ENCODE results near the gene SOX10.
A peak's percentile ranks its signal among the peaks of the same experiment; 100 is the strongest.

Gene SOX10

DNA sequence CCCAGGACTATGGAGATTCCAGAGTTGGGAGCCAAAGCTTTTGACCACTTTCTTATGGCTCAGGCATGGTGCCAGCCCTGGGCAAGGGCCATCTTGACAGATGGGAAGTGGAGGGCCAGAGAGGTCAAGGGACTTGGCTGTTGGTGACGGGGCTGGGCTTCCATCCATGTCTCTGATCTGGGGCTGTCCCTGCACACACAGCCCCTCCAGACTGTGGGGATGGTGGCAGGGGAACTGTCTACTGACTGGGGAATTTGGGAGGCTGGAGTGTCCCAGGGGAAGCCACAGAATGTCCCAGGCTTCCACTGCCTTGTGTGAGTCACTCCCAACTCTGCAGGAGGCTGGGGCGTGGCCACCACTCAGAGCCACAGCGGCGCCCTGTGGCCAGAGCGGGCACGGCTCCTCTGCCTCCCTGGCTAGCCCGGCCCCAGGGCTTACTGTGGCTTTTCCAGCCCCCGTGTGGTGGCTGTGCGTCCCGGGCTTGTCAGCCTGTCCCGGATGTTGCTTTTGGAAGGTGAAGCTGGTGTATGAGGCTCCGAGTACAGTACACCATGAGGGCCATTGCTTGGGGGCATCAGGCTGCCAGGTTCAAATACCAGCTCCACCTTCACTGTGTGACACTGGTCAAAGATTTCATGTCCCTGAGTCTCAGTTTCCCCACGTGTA lies 50.5 kb downstream of the SOX10 start:
- peak; percentile 98 for DNase-seq (ENCODE audit: extremely low spot score)
- ChIA-PET POLR2A (interaction anchor here (5.0 kb wide), 1 partner anchor 28 kb away, joined by 31 read pairs; the partner anchor contains the start of gene MICALL1), CTCF (interaction anchor here (0.5 to 1.0 kb wide), 7 partner anchors 9 to 47 kb away, joined by 3 to 6 read pairs (median 3); partner anchors contain the start of genes C22orf23 and POLR2F)
- TF ChIP-seq HDGF (IDR thresholded peaks at IDR 0.05; ENCODE audit: borderline replicate concordance) (0 out of 2 replicates have a peak, but pooled peaks have one; percentile 43), SUZ12 (IDR thresholded peaks at IDR 0.05) (no peak)

DNA sequence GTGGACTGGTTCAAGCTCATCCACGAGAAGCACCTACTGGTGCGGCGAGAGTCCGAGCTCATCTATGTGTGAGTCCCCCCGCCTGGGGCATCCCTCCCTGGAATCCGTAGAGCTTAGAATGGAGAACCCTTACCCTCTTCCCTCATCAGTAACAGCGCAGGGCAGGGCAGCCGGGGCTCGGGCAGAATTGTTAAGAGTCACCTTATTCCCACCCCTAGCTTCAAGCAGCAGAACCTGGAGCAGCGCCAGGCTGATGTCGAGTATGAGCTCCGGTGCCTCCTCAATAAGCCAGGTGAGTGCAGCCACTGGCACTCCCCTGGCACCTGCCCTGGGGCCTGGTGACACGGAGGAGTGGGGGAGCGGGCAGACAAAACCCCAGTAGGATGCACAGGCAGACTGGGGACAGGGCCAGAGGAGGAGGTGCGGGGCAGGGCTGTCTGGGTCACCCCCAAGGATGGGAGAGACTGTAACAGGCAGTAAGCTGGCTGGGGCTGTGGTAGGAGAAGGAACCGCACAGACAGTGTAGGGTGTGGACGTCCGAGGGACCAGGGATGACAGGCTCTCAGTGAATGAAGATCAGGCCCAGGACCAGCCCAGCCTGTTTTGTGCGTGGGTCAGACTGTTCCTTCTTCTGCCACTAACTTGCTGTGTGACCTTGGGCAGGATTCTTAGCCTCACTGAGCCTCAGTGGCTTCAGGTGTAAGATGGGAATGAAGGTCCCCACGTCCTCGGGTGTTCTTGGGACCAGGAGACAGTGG lies 51.4 kb downstream of the SOX10 start:
- CTCF ChIA-PET, result interaction anchor here (0.5 to 1.4 kb wide), 4 partner anchors 10 to 140 kb away, joined by 3 to 4 read pairs (median 3); partner anchors contain the start of gene MICALL1
- POLR2A ChIA-PET, result interaction anchor here (1.5 to 5.0 kb wide), 2 partner anchors 20 to 27 kb away, joined by 7 to 31 read pairs; partner anchors contain the start of genes C22orf23, MICALL1 and POLR2F
- TF ChIP-seq FOXM1 (IDR thresholded peaks at IDR 0.05; ENCODE audit: borderline replicate concordance) (no peak), BHLHE40 (IDR thresholded peaks at IDR 0.05; ENCODE audit: borderline replicate concordance) (no peak), SUZ12 (IDR thresholded peaks at IDR 0.05) (no peak), LEF1 (IDR thresholded peaks at IDR 0.05; ENCODE audit: borderline replicate concordance) (no peak), ZNF384 (IDR thresholded peaks at IDR 0.05) (no peak), TARDBP (IDR thresholded peaks at IDR 0.05) (no peak), ARNT (IDR thresholded peaks at IDR 0.05) (no peak), ELF4 (IDR thresholded peaks at IDR 0.05) (no peak), FOXA1 (IDR thresholded peaks at IDR 0.05) (no peak), CTBP1 (IDR thresholded peaks at IDR 0.05; ENCODE audit: borderline replicate concordance) (no peak)
- TF ChIP-seq, protein P1, sequence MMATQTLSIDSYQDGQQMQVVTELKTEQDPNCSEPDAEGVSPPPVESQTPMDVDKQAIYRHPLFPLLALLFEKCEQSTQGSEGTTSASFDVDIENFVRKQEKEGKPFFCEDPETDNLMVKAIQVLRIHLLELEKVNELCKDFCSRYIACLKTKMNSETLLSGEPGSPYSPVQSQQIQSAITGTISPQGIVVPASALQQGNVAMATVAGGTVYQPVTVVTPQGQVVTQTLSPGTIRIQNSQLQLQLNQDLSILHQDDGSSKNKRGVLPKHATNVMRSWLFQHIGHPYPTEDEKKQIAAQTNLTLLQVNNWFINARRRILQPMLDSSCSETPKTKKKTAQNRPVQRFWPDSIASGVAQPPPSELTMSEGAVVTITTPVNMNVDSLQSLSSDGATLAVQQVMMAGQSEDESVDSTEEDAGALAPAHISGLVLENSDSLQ (IDR thresholded peaks at IDR 0.05), result no peak
- no peak for DNase-seq (ENCODE audit: extremely low spot score)

DNA sequence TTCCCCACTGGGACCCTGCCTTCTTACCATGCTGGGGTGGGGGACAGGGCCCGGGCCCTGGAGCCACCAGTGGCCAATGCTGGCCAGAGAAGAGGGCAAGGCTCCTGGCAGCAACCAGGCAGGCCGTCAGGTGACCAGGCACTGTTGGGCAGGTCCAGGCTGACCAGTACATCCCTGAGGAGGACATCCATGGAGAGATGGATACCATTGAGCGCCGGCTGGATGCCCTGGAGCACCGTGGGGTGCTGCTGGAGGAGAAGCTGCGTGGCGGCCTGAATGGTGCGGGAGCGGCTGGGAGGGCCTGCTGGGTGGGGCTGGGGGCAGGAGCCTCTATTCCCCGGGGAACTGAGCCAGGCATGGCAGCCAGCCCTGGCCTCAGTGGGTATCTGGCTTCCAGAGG lies 52.0 kb downstream of the SOX10 start:
- DNase-seq (ENCODE audit: extremely low spot score), result no peak
- CTCF ChIA-PET, result interaction anchor here (0.8 to 1.4 kb wide), 3 partner anchors 27 to 115 kb away, joined by 3 to 4 read pairs (median 3); partner anchors contain the start of gene MICALL1
- POLR2A ChIA-PET, result interaction anchor here (1.5 to 5.0 kb wide), 2 partner anchors 21 to 26 kb away, joined by 7 to 31 read pairs; partner anchors contain the start of genes C22orf23, MICALL1 and POLR2F
- TF ChIP-seq L3MBTL2 (conservative IDR thresholded peaks at IDR 0.05), result no peak
- TF ChIP-seq NFRKB (IDR thresholded peaks at IDR 0.05), result no peak
- TF ChIP-seq BHLHE40 (IDR thresholded peaks at IDR 0.05; ENCODE audit: borderline replicate concordance), result no peak

DNA sequence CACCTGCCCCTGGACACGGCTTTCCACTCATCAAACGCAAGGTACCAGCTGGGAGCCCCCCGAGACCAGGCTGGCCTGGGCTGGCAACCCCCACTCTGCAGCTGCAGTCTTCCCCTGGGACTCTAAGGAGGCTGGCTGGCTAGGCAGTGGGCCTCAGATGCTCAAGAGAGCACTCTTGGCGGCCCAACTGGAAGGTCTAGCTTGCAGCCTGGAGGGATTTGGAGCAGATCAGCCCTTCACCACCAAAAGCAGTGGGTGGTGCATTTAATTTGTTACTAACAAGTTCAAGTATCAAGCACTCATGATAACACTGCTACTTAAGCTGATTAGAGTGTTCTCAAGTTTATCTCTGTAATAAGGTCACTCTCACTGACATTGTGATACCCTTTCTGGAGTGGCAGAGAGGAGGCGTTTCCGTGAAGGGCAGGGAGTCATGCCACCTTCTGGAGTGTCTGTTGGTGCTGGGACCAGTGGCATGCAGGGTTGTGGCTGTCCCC lies 52.4 kb downstream of the SOX10 start:
- no peak for TF ChIP-seq NFRKB (IDR thresholded peaks at IDR 0.05)
- TF ChIP-seq SUZ12 (IDR thresholded peaks at IDR 0.05), result no peak
- TF ChIP-seq ZNF384 (IDR thresholded peaks at IDR 0.05), result no peak
- DNase-seq (ENCODE audit: extremely low spot score), result no peak
- CTCF ChIA-PET, result interaction anchor here (0.6 to 1.4 kb wide), 4 partner anchors 26 to 115 kb away, joined by 3 to 4 read pairs (median 4); partner anchors contain the start of gene MICALL1
- POLR2A ChIA-PET, result interaction anchor here (1.5 to 5.0 kb wide), 2 partner anchors 21 to 26 kb away, joined by 7 to 31 read pairs; partner anchors contain the start of genes C22orf23, MICALL1 and POLR2F

DNA sequence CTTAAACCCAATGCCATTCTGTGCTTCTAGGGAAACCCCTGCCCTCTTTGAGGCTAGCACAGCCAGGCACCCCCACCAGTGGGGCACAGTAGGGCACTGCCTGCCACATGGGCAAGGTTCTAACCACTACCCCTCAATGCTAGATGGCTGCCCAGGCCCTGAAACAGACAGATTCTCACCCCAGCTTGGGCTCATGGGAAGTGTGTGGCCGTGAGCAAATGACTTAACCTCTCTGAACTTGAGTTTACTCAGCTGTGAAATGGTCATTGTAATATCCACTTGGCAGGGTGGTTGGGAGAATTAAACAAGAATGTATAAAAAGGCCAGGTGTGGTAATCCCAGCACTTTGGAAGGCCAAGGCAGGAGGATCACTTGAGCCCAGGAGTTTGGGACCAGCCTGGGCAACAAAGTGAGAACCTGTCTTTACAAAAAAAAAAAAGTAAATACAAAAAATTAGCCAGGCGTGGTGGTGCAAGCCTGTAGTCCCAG lies 53.4 kb downstream of the SOX10 start:
- TF ChIP-seq ZNF384 (IDR thresholded peaks at IDR 0.05), result no peak
- TF ChIP-seq, protein P1 (IDR thresholded peaks at IDR 0.05), result no peak
- TF ChIP-seq SP1 (IDR thresholded peaks at IDR 0.05), result no peak
- TF ChIP-seq FOXA1 (IDR thresholded peaks at IDR 0.05), result no peak
- no peak for TF ChIP-seq L3MBTL2 (conservative IDR thresholded peaks at IDR 0.05)
- no peak for TF ChIP-seq SUZ12 (IDR thresholded peaks at IDR 0.05)
- TF ChIP-seq HDGF (IDR thresholded peaks at IDR 0.05; ENCODE audit: borderline replicate concordance), result no peak
- ChIA-PET POLR2A (interaction anchor here (5.0 kb wide), 1 partner anchor 25 kb away, joined by 31 read pairs; the partner anchor contains the start of gene MICALL1), CTCF (interaction anchor here (0.6 kb wide), 1 partner anchor 33 kb away, joined by 4 read pairs; no protein-coding TSS in a partner anchor)
- DNase-seq (ENCODE audit: extremely low spot score), result no peak

DNA sequence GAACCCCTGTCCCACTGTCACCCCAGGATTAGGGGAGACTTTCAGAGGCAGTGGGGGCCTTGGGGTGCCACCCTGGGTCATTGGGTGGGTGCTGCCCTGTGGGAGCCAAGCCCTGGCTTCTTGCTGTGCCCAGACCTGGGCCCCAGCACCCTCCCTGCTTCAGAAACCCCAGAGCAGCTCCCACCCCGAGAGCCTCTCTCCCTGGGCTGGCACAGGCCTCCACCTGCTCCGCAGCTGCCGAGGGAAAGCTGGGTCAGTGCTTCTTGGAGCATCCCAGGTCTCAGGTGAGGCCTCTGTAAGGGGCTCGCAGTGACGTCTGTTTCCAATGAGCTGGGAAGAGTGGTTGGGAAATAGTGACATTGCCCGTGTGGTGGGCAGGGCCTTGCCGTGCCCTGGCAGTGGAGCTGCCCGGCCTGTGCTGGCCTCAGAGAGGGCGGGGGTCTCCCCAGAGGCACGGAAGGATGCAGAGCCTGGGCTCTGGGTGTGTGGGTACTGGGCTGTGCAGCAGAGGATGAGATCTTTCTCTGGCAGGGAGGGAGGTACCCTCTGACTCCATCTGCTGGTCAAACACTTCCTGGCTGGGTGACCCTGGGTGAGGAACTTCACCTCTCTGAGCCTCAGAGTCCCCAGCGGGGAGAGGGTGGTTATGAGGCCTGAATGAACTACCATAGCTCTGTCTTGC lies 53.9 kb downstream of the SOX10 start:
- peak; percentile 51 for DNase-seq (ENCODE audit: extremely low spot score)
- ChIA-PET POLR2A (interaction anchor here (5.0 kb wide), 1 partner anchor 24 kb away, joined by 31 read pairs; the partner anchor contains the start of gene MICALL1), CTCF (no interaction called here)
- no peak for TF ChIP-seq SUZ12 (IDR thresholded peaks at IDR 0.05)
- TF ChIP-seq L3MBTL2 (conservative IDR thresholded peaks at IDR 0.05), result no peak
- TF ChIP-seq NFRKB (IDR thresholded peaks at IDR 0.05), result no peak
- no peak for TF ChIP-seq TARDBP (IDR thresholded peaks at IDR 0.05)
- no peak for TF ChIP-seq FOXM1 (IDR thresholded peaks at IDR 0.05; ENCODE audit: borderline replicate concordance)
- no peak for TF ChIP-seq FOXA1 (IDR thresholded peaks at IDR 0.05)
- no peak for TF ChIP-seq ARNT (IDR thresholded peaks at IDR 0.05)
- TF ChIP-seq CTBP1 (IDR thresholded peaks at IDR 0.05; ENCODE audit: borderline replicate concordance), result no peak
- TF ChIP-seq ELF4 (IDR thresholded peaks at IDR 0.05), result no peak
- no peak for TF ChIP-seq FOXK2 (IDR thresholded peaks at IDR 0.05)
- no peak for TF ChIP-seq BHLHE40 (IDR thresholded peaks at IDR 0.05; ENCODE audit: borderline replicate concordance)
- no peak for TF ChIP-seq LEF1 (IDR thresholded peaks at IDR 0.05; ENCODE audit: borderline replicate concordance)
- no peak for TF ChIP-seq SP1 (IDR thresholded peaks at IDR 0.05)
- no peak for TF ChIP-seq HDGF (IDR thresholded peaks at IDR 0.05; ENCODE audit: borderline replicate concordance)
- TF ChIP-seq ZNF384 (IDR thresholded peaks at IDR 0.05), result no peak
- TF ChIP-seq, protein P1 (IDR thresholded peaks at IDR 0.05), result no peak

Data from HEK293T (cell line).